NCI-H128 (cell line): ENCODE results near the gene ZNF77.
"Not testable (repeated sequence)": the region's sequence is repeated elsewhere in the genome, so short reads cannot be mapped to it uniquely, and the experiment has no call there.

ENCODE experiments used
- DNase-seq: peaks from one replicate; lab custom pipeline; 2025; ENCODE audit not compliant: unreplicated experiment; lab: John Stamatoyannopoulos, UW

Gene ZNF77

DNA sequence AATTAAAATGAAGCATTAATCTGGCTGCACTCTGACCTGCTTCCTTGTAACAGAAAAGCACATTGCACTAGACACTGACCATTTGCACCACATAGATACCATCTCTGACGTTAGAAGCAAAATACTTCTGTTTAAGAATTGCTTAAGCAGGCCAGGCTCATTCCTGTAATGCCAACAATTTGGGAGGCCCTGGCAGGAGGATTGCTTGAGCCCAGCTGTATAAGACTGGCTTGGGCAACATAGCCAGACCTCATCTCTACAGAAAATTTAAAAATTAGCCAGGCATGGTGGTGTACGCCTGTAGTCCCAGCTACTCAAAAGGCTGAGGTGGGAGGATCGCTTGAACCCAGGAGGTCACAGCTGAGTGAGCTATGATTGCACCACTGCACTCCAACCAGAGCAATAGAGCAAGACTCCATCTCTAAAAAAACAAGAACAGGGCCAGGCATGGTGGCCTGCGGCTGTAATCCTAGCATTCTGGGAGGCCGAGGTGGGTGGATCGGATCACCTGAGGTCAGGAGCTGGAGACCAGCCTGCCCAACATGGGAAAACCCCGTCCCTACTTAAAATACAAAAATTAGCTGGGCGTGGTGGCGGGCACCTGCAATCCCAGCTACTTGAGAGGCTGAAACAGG lies 25.5 kb upstream of the ZNF77 start:
- DNase-seq, result no peak

DNA sequence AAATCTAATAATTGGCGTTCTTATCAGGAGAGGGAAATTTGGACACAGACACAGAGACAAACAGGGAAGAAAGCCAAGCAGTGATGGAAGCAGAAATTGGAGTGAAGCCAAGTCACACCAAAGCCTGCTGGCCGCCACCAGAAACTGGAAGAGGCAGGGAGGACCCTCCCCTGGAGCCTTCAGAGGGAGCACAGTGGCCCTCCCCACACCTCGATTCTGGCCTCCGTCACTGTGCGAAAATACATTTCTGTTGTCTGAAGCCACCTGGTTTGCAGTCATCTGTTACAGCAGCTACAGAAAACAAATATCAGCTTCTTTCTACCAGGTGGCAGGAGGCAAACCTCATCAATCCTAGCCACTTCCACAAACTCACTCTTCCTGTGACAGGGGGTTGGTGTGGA lies 24.3 kb upstream of the ZNF77 start:
- DNase-seq, result peak; percentile 52

DNA sequence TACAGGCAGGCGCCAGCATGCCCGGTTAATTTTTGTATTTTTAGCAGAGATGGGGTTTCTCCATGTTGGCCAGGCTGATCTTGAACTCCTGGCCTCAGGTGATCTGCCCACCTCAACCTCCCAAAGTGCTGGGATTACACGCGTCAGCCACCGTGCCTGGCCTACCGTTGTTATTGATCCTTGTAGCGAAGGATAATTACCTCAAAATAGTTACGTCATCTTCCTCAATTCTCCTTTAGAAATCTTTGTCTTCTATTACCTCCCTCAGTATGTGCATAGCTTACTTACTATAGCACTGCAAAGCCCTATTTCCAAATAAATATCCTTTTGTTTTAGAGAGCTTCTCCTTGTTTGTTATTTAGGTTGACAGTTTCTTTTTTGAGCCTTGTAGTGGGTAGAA lies 23.2 kb upstream of the ZNF77 start:
- DNase-seq, result no peak

DNA sequence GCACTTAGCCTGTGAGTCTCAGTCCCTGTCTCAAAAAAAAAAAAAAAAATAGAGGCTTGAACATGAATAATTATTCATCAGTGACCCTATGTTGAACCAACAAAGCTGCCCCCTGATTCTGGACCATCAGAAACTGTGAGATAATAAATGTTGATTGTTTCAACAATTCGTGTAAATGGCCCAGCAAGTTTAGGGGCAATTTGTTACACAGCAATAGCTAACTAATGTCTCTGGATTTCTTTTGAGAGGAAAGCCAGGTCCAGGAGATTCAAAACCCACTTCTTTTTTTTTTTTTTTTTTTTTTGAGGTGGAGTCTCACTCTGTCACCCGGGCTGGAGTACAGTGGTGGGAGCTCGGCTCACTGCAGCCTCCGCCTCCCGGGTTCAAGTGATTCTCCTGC lies 20.1 kb upstream of the ZNF77 start:
- DNase-seq, result no peak

DNA sequence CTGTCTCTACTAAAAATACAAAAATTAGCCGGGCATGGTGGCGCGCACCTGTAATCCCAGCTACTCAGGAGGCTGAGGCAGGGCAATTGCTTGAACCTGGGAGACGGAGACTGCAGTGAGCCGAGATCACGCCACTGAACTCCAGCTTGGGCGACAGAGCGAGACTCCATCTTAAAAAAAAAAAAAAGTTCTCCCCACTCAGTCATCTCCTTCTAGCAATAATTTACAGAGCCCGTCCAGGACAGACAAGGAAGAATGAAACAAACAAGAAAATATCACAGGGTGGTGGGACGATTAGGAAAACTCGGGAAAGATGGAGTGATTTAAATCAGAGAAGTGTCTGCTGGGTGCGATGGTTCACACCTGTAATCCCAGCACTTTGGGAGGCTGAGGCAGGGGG lies 18.9 kb upstream of the ZNF77 start:
- DNase-seq, result not testable (repeated sequence)

DNA sequence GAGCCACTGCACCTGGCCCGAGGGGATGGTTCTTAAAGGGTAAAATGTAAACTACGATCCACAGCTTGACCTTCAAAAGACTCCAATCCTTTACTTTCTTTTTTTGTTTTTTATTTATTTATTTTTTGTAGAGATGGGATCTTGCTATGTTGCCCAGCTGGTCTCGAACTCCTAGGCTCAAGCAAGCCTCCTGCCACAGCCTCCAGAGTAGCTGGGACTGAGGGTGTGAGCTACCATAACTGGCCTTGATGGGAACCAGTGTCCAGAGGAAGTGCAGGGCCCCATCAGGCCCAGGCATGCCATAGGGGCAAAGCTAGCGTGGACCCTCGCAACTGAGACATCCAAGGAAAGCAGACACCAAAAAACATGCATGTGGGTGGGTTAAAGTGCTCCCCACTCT lies 18.4 kb upstream of the ZNF77 start:
- no peak for DNase-seq

DNA sequence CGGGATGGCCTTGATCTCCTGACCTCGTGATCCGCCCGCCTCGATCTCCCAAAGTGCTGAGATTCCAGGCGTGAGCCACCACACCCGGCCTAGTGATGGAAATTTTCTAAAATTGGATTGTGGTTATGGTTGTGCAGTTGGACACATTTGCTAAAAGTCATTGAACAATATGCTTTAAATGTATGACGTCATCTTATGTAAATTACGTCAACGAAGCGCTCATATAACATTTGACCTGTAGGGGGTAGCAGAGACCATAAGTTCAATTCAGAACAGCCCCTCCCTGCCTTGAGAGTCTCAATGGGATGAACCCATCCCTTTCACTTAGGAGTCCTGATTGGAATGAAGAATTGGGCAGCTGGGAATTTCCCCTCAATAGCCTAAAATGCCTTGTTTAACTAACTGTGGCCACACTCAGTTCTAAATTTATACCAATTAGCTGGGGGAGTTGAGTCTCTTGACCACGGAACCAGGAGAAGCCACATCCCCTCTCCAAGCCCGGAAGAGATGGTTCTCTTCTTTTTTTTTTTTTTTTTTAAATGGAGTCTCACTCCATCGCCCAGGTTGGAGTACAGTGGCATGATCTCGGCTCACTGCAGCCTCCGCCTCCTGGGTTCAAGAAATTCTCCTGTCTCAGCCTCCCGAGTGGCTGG lies 17.4 kb upstream of the ZNF77 start:
- peak; percentile 33 for DNase-seq

DNA sequence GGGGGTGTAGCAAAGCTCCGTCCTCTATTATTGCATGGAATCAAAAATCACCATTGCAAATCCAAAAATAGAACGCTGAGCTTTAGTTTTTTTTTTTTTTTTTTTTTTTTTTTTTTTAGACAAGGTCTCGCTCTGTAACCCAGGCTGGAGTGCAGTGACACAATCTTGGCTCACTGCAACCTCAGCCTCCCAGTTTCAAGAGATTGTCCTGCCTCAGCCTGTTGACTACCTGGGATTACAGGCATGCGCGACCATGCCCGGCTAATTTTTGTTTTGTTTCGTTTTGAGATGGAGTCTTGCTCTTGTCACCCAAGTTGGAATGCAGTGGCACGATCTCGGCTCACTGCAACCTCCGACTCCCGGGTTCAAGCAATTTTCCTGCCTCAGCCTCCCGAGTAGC lies 15.3 kb upstream of the ZNF77 start:
- no peak for DNase-seq

DNA sequence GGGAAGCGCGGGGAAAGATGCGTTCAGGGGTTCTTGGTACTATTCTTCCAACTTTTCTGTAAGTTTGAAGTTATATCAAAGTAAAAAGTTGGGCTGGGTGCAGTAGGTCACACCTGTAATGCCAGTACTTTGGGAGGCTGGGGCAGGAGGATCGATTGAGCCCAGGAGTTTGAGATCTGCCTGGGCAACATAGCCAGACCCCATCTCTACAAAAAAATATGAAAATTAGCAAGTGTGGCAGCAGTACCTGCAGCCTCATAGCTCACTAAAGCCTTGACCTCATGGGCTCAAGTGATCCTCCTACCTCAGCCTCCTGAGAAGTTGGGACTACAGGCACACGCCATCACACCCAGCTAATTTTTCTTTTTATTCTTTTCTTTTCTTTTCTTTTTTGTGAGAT lies 12.4 kb upstream of the ZNF77 start:
- DNase-seq, result no peak

DNA sequence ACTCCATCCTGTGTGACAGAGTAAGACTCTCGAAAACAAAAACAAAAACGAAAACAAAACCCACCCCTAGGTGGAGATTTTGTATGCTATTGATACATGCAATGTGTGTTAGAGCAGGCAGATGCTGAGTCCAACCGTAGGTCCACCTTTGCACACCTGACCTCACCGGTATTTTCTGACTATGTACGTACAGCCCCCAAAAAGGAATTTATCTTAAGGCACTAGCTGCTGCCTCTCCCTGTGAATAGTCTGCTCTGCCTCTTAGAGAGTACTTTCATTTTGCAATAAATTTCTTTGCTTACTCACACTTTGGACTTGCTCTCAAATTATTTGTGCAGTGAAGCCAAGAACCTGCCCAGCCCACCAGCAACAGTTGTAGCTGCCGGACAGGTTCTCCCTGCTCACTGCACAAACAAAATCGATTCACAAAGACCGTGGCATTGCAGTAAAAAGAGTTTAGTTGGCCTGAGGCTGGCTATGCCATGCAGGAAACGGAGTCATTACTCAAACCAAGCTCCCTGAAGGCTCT lies 8.2 kb upstream of the ZNF77 start:
- no peak for DNase-seq

DNA sequence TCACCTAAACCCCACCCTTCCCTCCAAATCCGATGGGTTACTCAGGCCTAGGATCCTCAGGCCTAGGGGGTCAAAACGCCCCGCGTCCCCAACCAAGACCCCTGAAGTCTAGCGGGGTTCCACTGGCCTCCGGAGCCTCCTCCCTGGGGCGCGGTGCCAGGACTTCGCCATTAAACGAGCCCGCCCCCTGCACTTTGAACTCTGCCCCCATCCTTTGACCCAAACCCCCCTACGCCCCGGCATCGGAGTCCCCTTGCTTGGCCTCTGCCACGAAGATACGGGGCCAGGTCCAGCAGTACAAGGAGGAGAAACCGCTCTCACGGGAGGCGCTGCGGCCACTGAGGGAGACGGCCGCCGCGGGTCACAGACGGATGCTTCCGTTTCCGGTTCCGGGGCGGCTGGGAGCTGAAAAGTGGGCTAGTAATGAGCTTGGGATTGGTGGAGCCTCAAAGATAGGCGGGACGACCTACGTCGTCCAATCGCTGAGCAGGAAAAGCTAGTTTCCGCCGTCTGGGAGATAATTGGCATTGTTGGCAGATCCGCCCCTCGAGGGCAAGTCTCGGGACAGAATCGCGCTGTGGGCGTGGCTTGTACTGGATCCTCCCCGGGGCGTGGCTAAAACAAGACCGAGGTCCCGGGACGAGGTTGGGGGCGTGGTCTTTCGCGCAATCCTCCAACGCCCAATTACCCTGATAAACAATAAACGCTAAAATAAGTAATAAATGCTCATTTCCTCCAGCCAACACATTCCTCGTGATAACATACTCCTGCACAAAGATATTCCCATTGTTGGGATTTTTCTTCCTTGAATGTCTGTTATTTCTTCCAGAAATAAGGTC lies 5.7 kb upstream of the ZNF77 start:
- peak; percentile 97 for DNase-seq

DNA sequence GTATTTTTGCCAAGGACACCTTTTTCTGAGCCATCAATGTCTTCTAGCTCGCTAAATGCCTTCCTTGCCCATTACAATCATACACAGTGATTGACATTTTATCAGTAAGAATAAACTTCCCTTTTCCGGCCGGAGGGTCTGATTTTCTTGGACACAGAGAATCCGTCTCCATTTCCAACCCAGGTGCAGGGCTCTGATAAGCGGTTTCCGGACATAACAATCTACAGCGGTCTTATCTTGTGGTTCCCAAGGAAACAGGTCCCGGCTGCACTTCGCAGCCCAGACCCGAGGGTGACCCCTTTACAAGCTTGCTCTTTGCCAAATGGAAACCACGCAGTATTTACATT lies 5.1 kb upstream of the ZNF77 start:
- no peak for DNase-seq

DNA sequence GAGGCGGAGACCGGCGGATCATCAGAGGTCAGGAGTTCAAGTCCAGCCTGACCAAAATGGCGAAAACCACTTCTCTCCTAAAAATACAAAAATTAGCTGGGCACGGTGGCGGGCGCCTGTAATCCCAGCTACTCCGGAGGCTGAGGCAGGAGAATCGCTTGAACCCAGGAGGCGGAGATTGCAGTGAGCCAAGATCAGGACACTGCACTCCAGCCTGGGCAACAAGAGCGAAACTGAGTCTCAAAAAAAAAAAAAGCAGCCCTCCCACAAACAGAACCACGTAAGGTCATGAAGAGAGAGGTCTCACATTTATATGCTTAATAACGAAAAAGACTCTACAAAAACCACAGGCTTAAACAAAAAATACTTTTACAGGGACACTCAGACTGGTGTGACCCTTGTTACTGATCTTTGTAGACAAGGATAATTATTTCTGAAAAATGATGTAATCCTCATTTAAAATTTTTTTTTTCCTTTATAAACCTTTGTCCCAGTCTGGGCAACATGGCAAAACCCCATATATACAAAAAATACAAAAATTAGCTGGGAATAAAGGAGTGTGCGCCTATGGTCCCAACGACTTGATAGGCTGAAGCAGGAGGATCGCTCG lies 909 bp upstream of the ZNF77 start:
- no peak for DNase-seq

DNA sequence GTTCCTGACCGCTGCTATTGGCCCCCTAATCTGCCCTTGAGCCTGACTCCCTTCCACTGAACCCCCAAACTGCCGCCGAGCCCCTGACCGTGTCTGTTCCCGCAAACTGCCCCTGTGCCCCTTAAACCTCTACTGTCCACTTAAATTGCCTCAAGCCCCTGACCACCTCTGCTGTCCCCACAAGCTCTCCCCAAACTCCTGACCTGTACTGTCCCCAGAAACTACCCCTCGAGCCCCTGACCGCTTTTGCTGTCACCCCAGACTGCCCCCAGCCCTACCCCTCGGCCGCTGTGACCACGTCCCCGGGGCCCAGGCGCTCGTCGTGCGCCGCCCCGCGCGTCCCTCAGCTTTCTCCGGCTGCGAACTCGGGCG lies 382 bp downstream of the ZNF77 start:
- DNase-seq, result no peak

DNA sequence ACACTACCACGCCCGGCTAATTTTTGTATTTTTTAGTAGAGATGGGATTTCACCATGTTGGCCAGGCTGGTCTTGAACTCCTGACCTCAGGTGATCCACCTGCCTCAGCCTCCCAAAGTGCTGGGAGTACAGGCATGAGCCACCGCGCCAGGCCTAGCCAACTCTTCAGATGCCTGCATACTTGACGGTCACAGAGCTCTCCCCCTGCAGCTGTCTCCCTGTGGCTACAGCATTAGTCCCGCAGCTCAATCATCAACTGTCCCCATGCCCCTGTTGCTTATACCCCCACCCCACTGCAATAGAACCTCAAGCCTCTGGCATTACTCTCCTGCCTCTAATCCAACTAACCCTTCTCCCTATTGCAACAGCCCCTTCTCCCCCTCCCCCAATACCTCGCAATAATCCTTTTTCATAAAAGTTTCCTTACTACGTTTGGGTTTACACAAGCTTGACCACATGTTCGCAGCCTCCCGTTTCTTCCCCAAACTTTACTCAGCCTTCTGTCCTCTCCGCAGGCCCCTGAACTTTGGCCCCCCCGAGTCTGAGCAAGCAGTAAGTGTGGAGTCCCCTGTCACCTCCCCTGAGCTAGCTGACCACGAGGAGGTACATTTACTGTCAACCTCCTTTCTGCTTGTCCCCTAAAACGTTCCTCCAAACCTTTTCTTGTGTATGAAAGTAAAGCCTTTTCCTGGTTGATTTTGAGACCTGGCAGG lies 1.7 kb downstream of the ZNF77 start:
- no peak for DNase-seq

DNA sequence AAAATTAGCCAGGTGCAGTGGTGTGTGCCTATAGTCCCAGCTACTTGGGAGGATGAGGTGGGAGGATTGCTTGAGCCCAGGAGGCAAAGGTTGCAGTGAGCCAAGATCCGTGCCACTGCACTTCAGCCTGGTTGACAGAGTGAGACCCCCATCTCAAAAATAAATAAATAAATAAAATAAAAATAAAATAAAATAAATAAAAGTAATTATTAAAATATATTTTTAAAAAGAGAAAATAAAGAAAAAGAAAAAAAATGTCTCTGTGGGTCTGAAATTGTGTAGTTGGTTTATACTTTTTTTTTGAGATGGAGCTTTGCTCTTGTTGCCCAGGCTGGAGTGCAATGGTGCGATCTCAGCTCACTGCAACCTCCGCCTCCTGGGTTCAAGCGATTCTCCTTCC lies 8.9 kb downstream of the ZNF77 start:
- not testable (repeated sequence) for DNase-seq

DNA sequence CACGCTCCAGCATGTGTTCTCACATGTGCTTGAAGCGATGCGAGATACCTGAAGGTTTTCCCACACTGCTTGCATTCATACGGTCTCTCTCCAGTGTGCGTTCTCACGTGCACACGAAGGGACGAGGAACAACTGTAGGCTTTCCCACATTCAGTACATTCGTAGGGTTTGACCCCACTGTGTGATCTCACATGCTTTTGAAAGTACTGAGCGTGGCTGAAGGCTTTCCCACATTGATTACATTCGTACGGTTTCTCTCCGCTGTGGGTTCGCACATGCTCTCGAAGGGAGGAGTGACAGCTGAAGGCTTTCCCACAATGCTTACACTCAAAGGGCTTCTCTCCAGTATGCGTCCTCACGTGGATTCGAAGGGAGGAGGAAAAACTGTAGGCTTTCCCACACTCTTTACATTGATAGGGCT lies 11.3 kb downstream of the ZNF77 start:
- DNase-seq, result no peak

DNA sequence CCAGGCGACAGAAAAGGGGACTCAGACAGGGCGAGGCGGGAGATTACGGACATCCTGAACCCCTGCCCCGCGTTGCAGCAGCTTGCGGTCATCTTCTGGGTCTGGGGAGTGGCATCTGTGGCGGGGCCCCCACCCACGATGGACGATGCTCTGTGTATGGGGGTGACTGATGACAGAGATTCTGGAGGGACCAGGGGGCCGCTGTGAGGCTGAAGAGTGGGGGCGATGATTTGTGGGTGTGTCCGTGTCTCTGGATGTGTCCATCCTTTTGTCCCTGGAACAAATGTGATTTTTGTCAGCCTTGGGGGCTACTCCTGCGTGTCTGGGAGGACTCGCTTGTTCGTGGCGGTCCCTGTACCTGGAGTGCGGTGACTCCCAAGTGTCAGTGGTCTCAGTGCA lies 17.7 kb downstream of the ZNF77 start:
- no peak for DNase-seq

DNA sequence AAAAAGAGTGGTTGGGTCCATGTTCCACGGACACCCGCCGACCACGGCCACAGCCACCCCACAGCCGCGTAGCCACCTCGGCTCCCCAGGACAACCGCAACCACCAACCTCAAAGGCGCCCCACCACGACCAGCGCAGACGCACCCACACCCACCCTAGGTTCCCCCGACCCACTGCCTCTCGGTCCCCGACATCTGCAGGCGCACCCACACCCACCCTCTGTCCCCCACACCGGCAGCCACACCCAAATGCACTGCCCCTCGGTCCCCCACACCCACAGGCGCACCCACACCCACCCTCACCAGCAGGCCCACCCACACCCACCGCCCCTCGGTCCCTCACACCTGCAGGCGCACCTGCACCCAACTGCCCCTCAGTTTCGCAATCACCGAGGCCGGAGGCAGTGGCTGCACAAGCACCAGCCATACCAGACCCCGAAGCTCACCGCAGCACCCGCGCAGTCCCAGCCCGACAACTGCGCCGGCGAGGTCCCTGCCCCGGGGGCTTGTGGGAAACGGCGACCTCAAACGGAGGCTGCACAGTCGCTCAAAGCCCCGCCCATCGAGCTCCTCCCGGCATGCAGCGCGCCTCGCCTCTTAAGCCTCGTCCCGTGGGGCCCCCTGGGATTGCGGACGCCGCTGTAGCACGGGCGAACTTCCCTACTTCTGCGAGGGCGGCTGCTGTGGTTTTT lies 18.3 kb downstream of the ZNF77 start:
- DNase-seq, result no peak

DNA sequence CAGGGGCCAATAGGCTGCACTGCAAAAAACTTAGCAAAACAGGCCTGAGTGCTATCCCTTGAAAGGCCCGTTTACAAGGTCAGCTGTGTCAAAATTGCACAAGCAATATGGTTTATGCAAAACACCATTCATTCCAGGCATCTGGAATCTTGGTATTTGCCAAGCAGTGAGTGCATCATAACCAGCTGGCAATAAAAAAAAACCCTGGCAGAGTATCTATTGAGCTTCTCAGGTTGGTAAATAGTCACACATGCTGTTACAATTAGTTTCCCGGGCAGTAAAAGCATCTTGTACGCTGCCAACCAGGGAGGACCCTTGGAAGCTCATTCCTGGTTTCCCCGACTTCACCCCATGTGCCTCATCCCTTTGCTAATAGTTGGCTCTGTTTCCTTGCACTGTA lies 21.3 kb downstream of the ZNF77 start:
- DNase-seq, result no peak

DNA sequence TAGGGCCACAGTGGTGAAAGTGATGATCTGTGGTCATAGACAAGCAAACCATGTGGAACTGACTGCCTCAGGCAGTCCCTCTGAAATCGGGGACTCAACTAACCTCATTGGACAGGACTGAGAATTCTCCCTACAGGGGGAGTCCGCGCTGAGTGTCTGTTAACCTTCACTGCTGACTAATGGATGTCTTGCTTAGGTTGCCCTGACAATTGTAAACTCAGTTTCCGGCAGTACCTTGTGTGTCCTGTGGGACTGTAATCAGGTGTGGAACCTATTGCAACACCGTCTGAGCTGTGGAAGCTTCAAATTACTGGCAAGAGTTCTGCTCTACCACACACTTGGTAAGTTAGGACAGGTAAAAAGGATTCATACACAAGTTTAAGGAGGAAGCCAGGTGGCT lies 21.8 kb downstream of the ZNF77 start:
- no peak for DNase-seq
